Limb (tissue), 2 donors: ENCODE measurements around the gene CTSK.

ENCODE experiments used
- DNase-seq, 2 donors: peaks; one replicate each; pipeline ENCODE4 v3.0.0-alpha.2; 2016; ENCODE audit errors: extremely low spot score in 2 of 2

Gene CTSK

DNA sequence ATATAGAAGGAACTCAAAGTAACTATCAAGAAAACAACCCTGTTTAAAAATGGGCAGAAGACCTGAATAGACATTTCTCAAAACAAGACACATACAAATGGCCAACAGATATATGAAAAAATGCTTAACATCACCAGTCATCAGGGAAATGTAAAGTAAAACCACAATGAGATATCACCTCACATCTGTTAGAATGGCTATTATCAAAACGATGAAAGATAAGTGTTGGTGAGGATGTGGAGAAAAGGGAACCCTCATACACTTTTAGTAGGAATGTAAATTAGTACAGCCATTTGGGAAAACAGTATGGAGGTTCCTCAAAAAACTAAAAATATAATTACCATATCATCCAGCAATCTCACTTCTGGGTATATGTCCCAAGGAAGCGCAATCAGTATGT, 45.5 kb downstream of the CTSK start:
- no peak for DNase-seq

DNA sequence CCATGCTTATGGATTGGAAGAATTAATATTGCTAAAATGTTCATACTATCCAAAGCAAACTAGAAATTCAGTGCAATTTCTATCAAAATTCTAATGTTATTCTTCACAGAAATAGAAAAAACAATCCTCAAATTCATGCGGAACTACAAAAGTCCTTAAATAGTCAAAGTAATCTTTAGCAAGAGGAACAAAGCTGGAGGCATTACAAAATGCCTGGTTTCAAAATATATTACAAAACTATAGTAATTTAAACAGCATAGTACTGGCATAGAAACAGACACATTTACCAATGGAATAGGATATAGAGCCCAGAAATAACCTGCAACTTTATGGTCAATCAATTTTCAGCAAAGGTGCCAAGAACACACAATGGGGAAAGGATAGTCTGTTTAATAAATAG, 46.3 kb downstream of the CTSK start:
- no peak for DNase-seq

DNA sequence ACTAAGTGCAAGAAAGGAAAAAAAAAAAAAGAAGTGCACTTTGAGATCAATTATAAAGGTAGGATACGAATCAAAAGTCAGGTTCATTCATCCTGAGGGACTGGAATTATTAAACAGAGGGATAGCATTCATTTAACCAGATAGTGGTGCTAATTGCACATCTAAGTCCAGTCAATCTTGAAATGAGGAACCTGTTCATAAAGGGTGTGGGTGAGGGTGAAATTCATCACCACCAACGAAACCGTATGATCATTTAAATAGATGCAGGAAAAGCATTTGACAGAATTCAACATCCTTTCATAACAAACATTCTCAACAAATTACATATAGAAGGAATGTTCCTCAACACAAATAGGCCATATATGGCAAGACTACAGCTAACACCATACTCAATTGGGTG, 48.0 kb downstream of the CTSK start:
- DNase-seq: no peak

DNA sequence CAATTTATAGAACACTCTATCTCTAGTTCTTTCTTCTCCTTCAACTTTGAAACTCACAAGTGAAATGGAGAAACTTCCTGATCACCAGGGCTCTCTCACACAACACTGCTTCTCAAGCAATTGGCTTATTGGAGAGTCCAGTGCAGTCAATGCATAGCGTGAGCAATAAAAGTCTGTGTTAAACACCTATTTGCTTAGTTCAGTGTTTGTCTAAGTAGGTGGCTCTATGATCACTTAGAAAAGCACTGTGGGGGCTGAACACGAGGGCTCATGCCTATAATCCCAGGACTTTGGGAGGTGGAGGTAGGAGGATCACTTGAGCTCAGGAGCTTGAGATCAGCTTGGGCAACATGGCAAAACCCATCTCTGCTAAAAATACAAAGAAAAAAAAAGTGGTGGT, 54.6 kb downstream of the CTSK start:
- no peak for DNase-seq

DNA sequence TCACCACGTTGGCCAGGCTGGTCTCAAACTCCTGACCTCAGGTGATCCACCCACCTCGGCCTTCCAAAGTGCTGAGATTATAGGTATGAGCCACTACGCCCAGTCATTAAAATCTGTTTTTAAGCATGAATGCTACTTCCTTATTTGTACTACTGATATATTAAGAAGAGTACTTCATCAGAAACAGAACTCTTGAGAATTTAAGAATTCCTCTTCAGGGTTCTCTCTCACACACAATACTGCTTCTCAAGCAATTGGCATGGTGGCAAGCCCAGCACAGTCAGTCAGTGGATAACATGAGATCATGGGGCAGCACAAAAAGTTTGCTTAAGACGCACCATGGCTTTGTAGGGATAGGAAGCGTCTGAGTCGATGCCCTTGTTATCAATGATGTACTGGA, 56.6 kb downstream of the CTSK start:
- no peak for DNase-seq

DNA sequence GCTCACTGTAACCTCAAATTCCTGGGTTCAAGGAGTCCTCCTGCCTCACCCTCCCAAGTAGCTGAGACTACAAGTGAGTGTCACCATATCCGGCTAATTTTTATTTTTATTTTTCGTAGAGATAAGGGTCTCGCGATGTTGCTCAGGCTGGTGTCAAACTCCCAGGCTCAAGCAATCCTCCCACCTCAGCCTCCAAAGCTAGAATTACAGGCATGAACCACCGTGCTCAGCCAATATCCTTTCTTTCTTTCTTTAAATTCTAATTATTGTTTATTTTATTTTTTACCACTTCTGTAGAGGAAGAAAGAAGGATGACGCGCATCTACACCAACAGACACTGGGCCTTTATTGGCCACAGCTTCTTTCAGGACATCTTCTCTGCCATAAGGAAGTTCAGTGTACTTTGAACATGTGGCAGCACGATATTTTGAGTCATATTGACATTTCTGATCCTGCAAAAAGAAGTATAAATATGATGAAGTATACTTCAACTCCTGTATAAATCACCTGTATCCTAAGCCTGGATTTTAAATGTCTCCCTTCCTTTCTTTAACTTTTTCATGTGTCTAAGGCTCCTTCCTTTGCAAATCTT, 58.2 kb downstream of the CTSK start:
- no peak for DNase-seq

DNA sequence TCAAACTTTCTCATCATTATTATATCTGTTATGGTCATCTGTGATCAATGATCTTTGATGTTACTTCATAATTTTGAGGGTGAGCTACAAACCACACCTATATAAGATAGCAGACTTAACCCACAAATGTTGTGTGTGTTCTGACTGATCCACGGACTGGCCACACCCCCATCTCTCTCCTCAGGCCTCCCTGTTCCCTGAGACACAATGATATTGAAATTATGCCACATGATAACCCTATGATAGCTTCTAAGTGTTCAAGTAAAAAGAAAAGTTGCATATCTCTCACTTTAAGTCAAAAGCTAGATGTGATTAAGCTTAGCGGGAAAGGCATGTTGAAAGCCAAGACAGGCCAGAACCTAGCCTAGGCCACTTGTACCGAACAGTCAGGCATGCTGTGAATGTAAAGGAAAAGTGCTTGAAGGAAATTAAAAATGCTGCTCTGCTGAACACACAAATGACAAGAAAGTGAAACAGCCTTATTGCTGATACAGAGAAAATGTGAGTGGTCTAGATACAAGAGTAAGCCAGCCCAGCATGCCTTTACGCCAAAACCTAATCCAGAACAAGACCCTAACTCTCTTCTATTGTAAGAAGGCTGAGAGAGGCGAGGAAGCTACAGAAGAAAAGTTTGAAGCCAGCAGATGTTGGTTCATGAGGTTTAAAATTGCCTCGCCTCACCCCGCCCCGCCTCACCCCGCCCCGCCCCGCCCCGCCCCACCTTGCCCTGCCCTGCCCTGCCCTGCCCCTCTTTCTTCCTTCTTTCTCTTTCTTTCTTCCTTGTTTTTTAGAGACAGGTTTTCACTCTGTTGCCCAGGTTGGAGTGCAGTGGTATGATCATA, 59.0 kb downstream of the CTSK start:
- DNase-seq: no peak
